ENCODE measurements around the gene SPX.

SPX gene

GRCh38 chr12:21539797-21540196, 13.7 kb downstream of the SPX start:
- no peak for DNase-seq

- no peak for DNase-seq
Observed at GRCh38 chr12:21541773-21542172, 15.7 kb downstream of the SPX start.

GRCh38 chr12:21542403-21542802, 16.3 kb downstream of the SPX start:
- no peak for DNase-seq

- no peak for DNase-seq
Observed at GRCh38 chr12:21543151-21543550, 17.1 kb downstream of the SPX start.

GRCh38 chr12:21545557-21545956, 19.5 kb downstream of the SPX start:
- DNase-seq: no peak

- no peak for DNase-seq
Observed at GRCh38 chr12:21546716-21547115, 20.6 kb downstream of the SPX start.

- DNase-seq: no peak
Observed at GRCh38 chr12:21547437-21547836, 21.3 kb downstream of the SPX start.

- DNase-seq: no peak
Observed at GRCh38 chr12:21551841-21552465, 25.9 kb downstream of the SPX start.

GRCh38 chr12:21552635-21553328, 26.7 kb downstream of the SPX start:
- DNase-seq: no peak

- no peak for DNase-seq
Observed at GRCh38 chr12:21553329-21553675, 27.2 kb downstream of the SPX start.

GRCh38 chr12:21558100-21558679, 32.1 kb downstream of the SPX start:
- DNase-seq: no peak

- DNase-seq: no peak
Observed at GRCh38 chr12:21559855-21560569, 33.9 kb downstream of the SPX start.

GRCh38 chr12:21561158-21561557, 35.1 kb downstream of the SPX start:
- no peak for DNase-seq

- DNase-seq: no peak
Observed at GRCh38 chr12:21562859-21563258, 36.8 kb downstream of the SPX start.

GRCh38 chr12:21566223-21566906, 40.3 kb downstream of the SPX start:
- DNase-seq: no peak

GRCh38 chr12:21566907-21567394, 40.9 kb downstream of the SPX start:
- DNase-seq: no peak

- no peak for DNase-seq
Observed at GRCh38 chr12:21568115-21568514, 42.0 kb downstream of the SPX start.

GRCh38 chr12:21571046-21571445, 45.0 kb downstream of the SPX start:
- no peak for DNase-seq

- no peak for DNase-seq
Observed at GRCh38 chr12:21573733-21574358, 47.8 kb downstream of the SPX start.

GRCh38 chr12:21576431-21576830, 50.3 kb downstream of the SPX start:
- no peak for DNase-seq

GRCh38 chr12:21577516-21577915, 51.4 kb downstream of the SPX start:
- no peak for DNase-seq

- no peak for DNase-seq
Observed at GRCh38 chr12:21580748-21581516, 54.8 kb downstream of the SPX start.

All from cortex of kidney (tissue), 1 donor.